ENCODE results near the gene YTHDC1.

DNA sequence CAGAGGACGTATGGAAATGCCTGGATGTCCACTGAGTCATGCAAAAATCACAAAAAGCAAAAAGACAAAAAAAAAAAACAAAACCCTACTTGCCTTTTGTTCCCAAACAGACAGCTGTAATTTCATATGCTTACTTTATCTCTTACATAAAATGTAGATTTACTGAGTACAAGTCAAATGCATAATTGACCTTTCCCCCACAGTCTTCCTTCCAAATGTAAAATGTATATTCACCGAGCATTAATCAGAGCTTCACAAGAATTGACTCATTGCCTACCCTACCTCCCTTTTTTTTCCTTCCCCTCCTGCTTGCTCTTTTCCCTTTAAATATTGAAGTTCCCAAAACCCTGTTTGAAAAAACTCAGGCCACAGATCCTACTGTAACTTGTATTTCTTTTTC, 71.9 kb downstream of the YTHDC1 start:
- TF ChIP-seq, protein P1, sequence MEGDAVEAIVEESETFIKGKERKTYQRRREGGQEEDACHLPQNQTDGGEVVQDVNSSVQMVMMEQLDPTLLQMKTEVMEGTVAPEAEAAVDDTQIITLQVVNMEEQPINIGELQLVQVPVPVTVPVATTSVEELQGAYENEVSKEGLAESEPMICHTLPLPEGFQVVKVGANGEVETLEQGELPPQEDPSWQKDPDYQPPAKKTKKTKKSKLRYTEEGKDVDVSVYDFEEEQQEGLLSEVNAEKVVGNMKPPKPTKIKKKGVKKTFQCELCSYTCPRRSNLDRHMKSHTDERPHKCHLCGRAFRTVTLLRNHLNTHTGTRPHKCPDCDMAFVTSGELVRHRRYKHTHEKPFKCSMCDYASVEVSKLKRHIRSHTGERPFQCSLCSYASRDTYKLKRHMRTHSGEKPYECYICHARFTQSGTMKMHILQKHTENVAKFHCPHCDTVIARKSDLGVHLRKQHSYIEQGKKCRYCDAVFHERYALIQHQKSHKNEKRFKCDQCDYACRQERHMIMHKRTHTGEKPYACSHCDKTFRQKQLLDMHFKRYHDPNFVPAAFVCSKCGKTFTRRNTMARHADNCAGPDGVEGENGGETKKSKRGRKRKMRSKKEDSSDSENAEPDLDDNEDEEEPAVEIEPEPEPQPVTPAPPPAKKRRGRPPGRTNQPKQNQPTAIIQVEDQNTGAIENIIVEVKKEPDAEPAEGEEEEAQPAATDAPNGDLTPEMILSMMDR (conservative IDR thresholded peaks at IDR 0.05; ENCODE audit: low read depth in 2 of 2): no peak
- TF ChIP-seq EZH2 (IDR thresholded peaks at IDR 0.05; ENCODE audit: low read depth, unreplicated experiment): no peak
- TF ChIP-seq ZNF331 (CRISPR knock-in tag; IDR thresholded peaks at IDR 0.05; ENCODE audit: low read depth): no peak
- no peak for TF ChIP-seq ZNF114 (CRISPR knock-in tag; IDR thresholded peaks at IDR 0.05)
- TF ChIP-seq POLR2AphosphoS5 (IDR thresholded peaks at IDR 0.05; ENCODE audit: low read depth): no peak
- TF ChIP-seq, protein P2, sequence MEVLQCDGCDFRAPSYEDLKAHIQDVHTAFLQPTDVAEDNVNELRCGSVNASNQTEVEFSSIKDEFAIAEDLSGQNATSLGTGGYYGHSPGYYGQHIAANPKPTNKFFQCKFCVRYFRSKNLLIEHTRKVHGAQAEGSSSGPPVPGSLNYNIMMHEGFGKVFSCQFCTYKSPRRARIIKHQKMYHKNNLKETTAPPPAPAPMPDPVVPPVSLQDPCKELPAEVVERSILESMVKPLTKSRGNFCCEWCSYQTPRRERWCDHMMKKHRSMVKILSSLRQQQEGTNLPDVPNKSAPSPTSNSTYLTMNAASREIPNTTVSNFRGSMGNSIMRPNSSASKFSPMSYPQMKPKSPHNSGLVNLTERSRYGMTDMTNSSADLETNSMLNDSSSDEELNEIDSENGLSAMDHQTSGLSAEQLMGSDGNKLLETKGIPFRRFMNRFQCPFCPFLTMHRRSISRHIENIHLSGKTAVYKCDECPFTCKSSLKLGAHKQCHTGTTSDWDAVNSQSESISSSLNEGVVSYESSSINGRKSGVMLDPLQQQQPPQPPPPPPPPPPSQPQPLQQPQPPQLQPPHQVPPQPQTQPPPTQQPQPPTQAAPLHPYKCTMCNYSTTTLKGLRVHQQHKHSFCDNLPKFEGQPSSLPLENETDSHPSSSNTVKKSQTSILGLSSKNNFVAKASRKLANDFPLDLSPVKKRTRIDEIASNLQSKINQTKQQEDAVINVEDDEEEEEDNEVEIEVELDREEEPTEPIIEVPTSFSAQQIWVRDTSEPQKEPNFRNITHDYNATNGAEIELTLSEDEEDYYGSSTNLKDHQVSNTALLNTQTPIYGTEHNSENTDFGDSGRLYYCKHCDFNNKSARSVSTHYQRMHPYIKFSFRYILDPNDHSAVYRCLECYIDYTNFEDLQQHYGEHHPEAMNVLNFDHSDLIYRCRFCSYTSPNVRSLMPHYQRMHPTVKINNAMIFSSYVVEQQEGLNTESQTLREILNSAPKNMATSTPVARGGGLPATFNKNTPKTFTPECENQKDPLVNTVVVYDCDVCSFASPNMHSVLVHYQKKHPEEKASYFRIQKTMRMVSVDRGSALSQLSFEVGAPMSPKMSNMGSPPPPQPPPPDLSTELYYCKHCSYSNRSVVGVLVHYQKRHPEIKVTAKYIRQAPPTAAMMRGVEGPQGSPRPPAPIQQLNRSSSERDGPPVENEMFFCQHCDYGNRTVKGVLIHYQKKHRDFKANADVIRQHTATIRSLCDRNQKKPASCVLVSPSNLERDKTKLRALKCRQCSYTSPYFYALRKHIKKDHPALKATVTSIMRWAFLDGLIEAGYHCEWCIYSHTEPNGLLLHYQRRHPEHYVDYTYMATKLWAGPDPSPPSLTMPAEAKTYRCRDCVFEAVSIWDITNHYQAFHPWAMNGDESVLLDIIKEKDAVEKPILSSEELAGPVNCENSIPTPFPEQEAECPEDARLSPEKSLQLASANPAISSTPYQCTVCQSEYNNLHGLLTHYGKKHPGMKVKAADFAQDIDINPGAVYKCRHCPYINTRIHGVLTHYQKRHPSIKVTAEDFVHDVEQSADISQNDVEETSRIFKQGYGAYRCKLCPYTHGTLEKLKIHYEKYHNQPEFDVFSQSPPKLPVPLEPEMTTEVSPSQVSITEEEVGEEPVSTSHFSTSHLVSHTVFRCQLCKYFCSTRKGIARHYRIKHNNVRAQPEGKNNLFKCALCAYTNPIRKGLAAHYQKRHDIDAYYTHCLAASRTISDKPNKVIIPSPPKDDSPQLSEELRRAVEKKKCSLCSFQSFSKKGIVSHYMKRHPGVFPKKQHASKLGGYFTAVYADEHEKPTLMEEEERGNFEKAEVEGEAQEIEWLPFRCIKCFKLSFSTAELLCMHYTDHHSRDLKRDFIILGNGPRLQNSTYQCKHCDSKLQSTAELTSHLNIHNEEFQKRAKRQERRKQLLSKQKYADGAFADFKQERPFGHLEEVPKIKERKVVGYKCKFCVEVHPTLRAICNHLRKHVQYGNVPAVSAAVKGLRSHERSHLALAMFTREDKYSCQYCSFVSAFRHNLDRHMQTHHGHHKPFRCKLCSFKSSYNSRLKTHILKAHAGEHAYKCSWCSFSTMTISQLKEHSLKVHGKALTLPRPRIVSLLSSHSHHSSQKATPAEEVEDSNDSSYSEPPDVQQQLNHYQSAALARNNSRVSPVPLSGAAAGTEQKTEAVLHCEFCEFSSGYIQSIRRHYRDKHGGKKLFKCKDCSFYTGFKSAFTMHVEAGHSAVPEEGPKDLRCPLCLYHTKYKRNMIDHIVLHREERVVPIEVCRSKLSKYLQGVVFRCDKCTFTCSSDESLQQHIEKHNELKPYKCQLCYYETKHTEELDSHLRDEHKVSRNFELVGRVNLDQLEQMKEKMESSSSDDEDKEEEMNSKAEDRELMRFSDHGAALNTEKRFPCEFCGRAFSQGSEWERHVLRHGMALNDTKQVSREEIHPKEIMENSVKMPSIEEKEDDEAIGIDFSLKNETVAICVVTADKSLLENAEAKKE (CRISPR knock-in tag; IDR thresholded peaks at IDR 0.05): no peak
- TF ChIP-seq, protein P3, sequence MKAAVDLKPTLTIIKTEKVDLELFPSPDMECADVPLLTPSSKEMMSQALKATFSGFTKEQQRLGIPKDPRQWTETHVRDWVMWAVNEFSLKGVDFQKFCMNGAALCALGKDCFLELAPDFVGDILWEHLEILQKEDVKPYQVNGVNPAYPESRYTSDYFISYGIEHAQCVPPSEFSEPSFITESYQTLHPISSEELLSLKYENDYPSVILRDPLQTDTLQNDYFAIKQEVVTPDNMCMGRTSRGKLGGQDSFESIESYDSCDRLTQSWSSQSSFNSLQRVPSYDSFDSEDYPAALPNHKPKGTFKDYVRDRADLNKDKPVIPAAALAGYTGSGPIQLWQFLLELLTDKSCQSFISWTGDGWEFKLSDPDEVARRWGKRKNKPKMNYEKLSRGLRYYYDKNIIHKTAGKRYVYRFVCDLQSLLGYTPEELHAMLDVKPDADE (IDR thresholded peaks at IDR 0.05): no peak
- TF ChIP-seq, protein P4, sequence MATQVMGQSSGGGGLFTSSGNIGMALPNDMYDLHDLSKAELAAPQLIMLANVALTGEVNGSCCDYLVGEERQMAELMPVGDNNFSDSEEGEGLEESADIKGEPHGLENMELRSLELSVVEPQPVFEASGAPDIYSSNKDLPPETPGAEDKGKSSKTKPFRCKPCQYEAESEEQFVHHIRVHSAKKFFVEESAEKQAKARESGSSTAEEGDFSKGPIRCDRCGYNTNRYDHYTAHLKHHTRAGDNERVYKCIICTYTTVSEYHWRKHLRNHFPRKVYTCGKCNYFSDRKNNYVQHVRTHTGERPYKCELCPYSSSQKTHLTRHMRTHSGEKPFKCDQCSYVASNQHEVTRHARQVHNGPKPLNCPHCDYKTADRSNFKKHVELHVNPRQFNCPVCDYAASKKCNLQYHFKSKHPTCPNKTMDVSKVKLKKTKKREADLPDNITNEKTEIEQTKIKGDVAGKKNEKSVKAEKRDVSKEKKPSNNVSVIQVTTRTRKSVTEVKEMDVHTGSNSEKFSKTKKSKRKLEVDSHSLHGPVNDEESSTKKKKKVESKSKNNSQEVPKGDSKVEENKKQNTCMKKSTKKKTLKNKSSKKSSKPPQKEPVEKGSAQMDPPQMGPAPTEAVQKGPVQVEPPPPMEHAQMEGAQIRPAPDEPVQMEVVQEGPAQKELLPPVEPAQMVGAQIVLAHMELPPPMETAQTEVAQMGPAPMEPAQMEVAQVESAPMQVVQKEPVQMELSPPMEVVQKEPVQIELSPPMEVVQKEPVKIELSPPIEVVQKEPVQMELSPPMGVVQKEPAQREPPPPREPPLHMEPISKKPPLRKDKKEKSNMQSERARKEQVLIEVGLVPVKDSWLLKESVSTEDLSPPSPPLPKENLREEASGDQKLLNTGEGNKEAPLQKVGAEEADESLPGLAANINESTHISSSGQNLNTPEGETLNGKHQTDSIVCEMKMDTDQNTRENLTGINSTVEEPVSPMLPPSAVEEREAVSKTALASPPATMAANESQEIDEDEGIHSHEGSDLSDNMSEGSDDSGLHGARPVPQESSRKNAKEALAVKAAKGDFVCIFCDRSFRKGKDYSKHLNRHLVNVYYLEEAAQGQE (IDR thresholded peaks at IDR 0.05; ENCODE audit: unreplicated experiment): no peak
- TF ChIP-seq EZH2phosphoT487 (IDR thresholded peaks at IDR 0.05; ENCODE audit: unreplicated experiment): no peak
- TF ChIP-seq CREB1 (CRISPR knock-in tag; IDR thresholded peaks at IDR 0.05; ENCODE audit: low read depth): no peak
- TF ChIP-seq NANOG (IDR thresholded peaks at IDR 0.05; ENCODE audit: borderline replicate concordance): no peak
- no peak for TF ChIP-seq JUNB (IDR thresholded peaks at IDR 0.05; ENCODE audit: unreplicated experiment)
